Esophagus muscularis mucosa (tissue), 3 donors: Measurements from ENCODE around the gene MATN4.

Experiments used
- EP300 ChIP-seq: sonication (generic); formaldehyde crosslinking; IDR thresholded peaks from one replicate; pipeline ENCODE4 v1.6.1; 2017; ENCODE audit warnings: antibody characterized with exemption
- TF ChIP-seq, protein P1 (sequence below), 3 experiments: fragments of 200-600 bp in 2 of 3; fragments of 450-650 bp in 1 of 3; sonication (generic) in 2 of 3; IDR thresholded peaks; one replicate each; pipeline ENCODE4 v1.5.1; 2017 to 2019; ENCODE audit warnings: antibody characterized with exemption in 3 of 3, mild to moderate bottlenecking in 2 of 3, moderate library complexity in 1 of 3

DNA sequence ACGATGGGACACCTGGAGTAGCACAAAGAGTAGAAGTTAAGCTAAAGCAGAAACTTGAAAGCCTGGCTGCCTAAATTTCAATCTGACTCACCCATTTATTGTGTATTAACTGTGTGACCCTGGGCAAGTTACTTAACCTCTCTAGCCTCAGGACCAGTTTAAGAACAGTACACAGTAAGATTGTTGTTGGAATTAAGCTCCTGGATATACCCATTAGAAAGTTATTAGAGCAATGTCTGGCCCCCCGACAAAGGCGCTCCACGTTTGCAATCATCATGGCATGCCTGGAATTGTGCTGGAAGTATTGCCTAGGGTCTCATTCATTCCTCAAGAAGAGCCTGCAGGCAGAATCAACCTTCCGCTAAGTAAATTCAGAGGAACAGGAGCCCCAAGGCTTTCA is 38.8 kb upstream of the MATN4 start:
- TF ChIP-seq EP300: no peak
- TF ChIP-seq, protein P1, sequence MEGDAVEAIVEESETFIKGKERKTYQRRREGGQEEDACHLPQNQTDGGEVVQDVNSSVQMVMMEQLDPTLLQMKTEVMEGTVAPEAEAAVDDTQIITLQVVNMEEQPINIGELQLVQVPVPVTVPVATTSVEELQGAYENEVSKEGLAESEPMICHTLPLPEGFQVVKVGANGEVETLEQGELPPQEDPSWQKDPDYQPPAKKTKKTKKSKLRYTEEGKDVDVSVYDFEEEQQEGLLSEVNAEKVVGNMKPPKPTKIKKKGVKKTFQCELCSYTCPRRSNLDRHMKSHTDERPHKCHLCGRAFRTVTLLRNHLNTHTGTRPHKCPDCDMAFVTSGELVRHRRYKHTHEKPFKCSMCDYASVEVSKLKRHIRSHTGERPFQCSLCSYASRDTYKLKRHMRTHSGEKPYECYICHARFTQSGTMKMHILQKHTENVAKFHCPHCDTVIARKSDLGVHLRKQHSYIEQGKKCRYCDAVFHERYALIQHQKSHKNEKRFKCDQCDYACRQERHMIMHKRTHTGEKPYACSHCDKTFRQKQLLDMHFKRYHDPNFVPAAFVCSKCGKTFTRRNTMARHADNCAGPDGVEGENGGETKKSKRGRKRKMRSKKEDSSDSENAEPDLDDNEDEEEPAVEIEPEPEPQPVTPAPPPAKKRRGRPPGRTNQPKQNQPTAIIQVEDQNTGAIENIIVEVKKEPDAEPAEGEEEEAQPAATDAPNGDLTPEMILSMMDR (IDR thresholded peaks at IDR 0.05): no peak
